ENCODE data around the gene LIMS2. TPM values are rescaled to one million over a fixed set of nuclear protein-coding genes. Genes with fewer than 3 reads are reported as not detected.

LIMS2 gene
- total and polyA plus RNA-seq, 2 donors (not counting 1 experiment from before 2014, with no cell fraction given), result 1.8 to 17.3 TPM

DNA sequence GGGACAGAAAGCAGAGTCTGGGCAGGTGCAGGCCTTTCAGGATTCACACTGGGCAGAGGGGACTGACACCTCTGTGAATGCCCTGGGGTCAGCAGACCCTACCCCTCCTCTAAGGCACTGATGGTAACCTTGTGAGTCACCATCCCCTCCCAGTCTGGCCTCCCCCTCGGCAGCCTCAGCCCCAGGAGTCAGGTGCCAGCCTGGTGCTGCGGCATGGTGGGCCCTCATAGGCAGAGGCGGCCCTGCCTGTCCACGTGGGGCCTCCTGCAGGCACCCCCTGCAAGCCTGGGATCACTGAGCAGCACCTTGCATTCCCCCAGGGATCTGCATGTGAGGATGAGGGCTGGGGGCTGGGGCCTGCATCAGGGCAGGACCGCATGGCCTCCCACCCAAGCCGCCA lies 34.2 kb downstream of the LIMS2 start:
- H3K27me3 ChIP-seq (ENCODE audit: control insufficient read depth, insufficient read depth, low read length), result no peaks in the 10 kb centered on the region
- H3K27ac ChIP-seq (ENCODE audit: insufficient read depth, low read length), result no peak overlapping the region
- no peak overlapping the region for H3K4me2 ChIP-seq (ENCODE audit: extremely low read depth, insufficient read depth, low read length)
- H3K9ac ChIP-seq (ENCODE audit: insufficient read depth, low read length), result no peak overlapping the region
- no peaks in the 10 kb centered on the region for H3K79me2 ChIP-seq (ENCODE audit: control insufficient read depth, insufficient read depth, low read length)
- TF ChIP-seq CTCF (conservative IDR thresholded peaks at IDR 0.05 in 1 of 2, IDR thresholded peaks at IDR 0.05 in 1 of 2; ENCODE audit: low read depth in 1 of 2, low read length in 2 of 2), result no peak
- no peak for TF ChIP-seq EZH2 (IDR thresholded peaks at IDR 0.05; ENCODE audit: low read length, missing control alignments)
- no peak overlapping the region for H3K4me3 ChIP-seq (replicated peaks in 1 of 4; ENCODE audit: control extremely low read depth in 1 of 4, insufficient read depth in 1 of 4, low read depth in 3 of 4, low read length in 4 of 4)
- no peak overlapping the region for H2AFZ ChIP-seq (ENCODE audit: low read length)
- H3K36me3 ChIP-seq (ENCODE audit: control insufficient read depth, insufficient read depth, low read length), result no peaks in the 10 kb centered on the region
- no peaks in the 10 kb centered on the region for H3K9me3 ChIP-seq (ENCODE audit: control insufficient read depth, insufficient read depth, low read depth, low read length)
- H4K20me1 ChIP-seq (ENCODE audit: control insufficient read depth, extremely low read depth, insufficient read depth, low read length), result no peaks in the 10 kb centered on the region
- no peak for DNase-seq (ENCODE audit: low read depth in 2 of 2)
- H3K4me1 ChIP-seq (ENCODE audit: control insufficient read depth, extremely low read depth, insufficient read depth, low read length), result peaks cover 9% of the 10 kb centered on the region

DNA sequence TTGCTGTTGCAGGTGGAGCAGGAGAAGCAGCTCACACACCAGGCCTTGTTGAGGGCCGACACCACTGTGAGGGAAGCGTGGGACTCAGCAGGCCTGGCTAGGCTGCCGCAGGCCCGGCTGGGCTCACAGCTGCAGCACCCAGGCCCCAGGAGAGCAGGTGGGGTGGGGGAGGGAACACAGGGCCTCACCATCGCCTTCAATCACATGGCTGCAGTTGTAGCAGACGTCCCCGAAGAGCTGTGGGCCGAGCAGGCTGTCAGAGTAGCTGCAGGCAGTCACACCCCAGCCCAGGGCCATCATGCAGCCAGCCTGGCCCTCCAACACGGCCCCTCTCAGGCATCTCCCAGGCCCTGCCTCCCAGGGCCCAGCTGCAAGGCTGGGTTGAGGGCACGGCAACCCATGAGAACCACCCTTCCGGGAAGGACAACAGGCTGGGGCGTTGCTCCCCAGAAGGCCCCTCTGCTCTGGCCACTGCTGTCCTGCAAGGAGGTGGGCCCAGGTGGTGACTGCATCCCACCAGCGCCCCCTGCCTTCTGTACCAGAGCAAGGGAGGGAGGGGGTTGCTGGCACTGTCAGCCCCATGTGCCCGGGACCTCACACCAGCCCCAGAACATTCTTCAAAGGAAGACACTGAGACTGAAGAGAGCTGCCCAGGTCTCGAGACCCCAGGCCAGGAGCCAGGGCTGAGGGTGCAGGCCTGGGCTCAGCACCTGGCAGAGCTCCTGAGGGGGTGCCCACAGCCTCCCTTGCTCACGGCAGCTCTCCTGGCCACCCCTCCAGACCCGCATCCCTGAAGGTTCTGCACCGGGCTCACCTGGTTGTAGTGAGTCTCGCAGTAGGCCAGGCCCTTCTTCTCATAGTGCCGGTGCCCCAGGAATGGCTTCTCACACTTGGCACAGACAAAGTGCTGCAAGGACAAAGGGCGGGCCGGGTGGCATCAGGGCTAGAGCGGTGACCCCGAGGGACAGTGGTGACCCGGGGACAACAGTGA lies 35.0 kb downstream of the LIMS2 start:
- H3K27me3 ChIP-seq (ENCODE audit: control insufficient read depth, insufficient read depth, low read length), result no peaks in the 10 kb centered on the region
- peaks cover 9% of the 10 kb centered on the region for H3K4me1 ChIP-seq (ENCODE audit: control insufficient read depth, extremely low read depth, insufficient read depth, low read length)
- no peak overlapping the region for H3K4me3 ChIP-seq (replicated peaks in 1 of 4; ENCODE audit: control extremely low read depth in 1 of 4, insufficient read depth in 1 of 4, low read depth in 3 of 4, low read length in 4 of 4)
- H3K4me2 ChIP-seq (ENCODE audit: extremely low read depth, insufficient read depth, low read length), result no peak overlapping the region
- H3K27ac ChIP-seq (ENCODE audit: insufficient read depth, low read length), result no peak overlapping the region
- H3K9ac ChIP-seq (ENCODE audit: insufficient read depth, low read length), result no peak overlapping the region
- H3K9me3 ChIP-seq (ENCODE audit: control insufficient read depth, insufficient read depth, low read depth, low read length), result no peaks in the 10 kb centered on the region
- DNase-seq (ENCODE audit: low read depth in 2 of 2), result no peak
- H3K36me3 ChIP-seq (ENCODE audit: control insufficient read depth, insufficient read depth, low read length), result no peaks in the 10 kb centered on the region
- H3K79me2 ChIP-seq (ENCODE audit: control insufficient read depth, insufficient read depth, low read length), result no peaks in the 10 kb centered on the region
- TF ChIP-seq EZH2 (IDR thresholded peaks at IDR 0.05; ENCODE audit: low read length, missing control alignments) (no peak), CTCF (conservative IDR thresholded peaks at IDR 0.05 in 1 of 2, IDR thresholded peaks at IDR 0.05 in 1 of 2; ENCODE audit: low read depth in 1 of 2, low read length in 2 of 2) (no peak)
- H2AFZ ChIP-seq (ENCODE audit: low read length), result no peak overlapping the region
- no peaks in the 10 kb centered on the region for H4K20me1 ChIP-seq (ENCODE audit: control insufficient read depth, extremely low read depth, insufficient read depth, low read length)

DNA sequence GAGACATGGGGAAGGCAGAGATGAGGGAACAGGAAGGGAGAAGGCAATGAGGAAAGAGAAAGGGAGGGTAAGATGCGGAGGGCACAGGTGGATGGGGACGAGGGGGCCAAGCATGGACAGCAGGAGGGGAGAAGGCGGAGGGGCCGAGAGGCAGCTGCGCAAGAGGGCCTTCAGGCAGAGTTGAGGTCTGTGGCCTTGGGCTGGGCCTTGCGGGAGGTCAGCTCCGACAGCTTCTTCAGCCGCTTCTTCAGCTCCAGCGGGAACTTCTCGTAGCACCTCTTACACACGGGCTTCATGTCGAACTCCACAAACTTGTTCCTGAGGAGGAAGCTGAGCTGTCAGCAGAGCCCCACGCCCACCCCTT lies 36.2 kb downstream of the LIMS2 start:
- Histone ChIP-seq H3K4me1 (ENCODE audit: control insufficient read depth, extremely low read depth, insufficient read depth, low read length) (peaks cover 9% of the 10 kb centered on the region), H3K27me3 (ENCODE audit: control insufficient read depth, insufficient read depth, low read length) (no peaks in the 10 kb centered on the region), H3K4me3 (replicated peaks in 1 of 4; ENCODE audit: control extremely low read depth in 1 of 4, insufficient read depth in 1 of 4, low read depth in 3 of 4, low read length in 4 of 4) (no peak overlapping the region), H4K20me1 (ENCODE audit: control insufficient read depth, extremely low read depth, insufficient read depth, low read length) (no peaks in the 10 kb centered on the region), H3K9ac (ENCODE audit: insufficient read depth, low read length) (no peak overlapping the region), H3K4me2 (ENCODE audit: extremely low read depth, insufficient read depth, low read length) (no peak overlapping the region), H2AFZ (ENCODE audit: low read length) (no peak overlapping the region), H3K27ac (ENCODE audit: insufficient read depth, low read length) (no peak overlapping the region), H3K79me2 (ENCODE audit: control insufficient read depth, insufficient read depth, low read length) (no peaks in the 10 kb centered on the region), H3K36me3 (ENCODE audit: control insufficient read depth, insufficient read depth, low read length) (no peaks in the 10 kb centered on the region), H3K9me3 (ENCODE audit: control insufficient read depth, insufficient read depth, low read depth, low read length) (no peaks in the 10 kb centered on the region)
- TF ChIP-seq CTCF (conservative IDR thresholded peaks at IDR 0.05 in 1 of 2, IDR thresholded peaks at IDR 0.05 in 1 of 2; ENCODE audit: low read depth in 1 of 2, low read length in 2 of 2) (no peak), EZH2 (IDR thresholded peaks at IDR 0.05; ENCODE audit: low read length, missing control alignments) (no peak)
- no peak for DNase-seq (ENCODE audit: low read depth in 2 of 2)

All from fibroblast of lung (primary cell).